Caco-2 (cell line): ENCODE results near the gene PAPSS2. TPM values are rescaled to one million over a fixed set of nuclear protein-coding genes. Genes with fewer than 3 reads are reported as not detected.

Experiments used
- BruUV-seq: library from RNA; stranded (reverse); fragments of 400-500 nt; replicated peaks from 2 replicates; lab custom pipeline; 2021; lab: Mats Ljungman, UMichigan
- CTCF ChIA-PET: fragments of 300-600 bp; sonication (Branson Sonifier 250); formaldehyde crosslinking; loops from one replicate; lab custom pipeline; 2022; ENCODE audit warnings: antibody characterized with exemption; lab: Charles Lee
- POLR2A ChIA-PET: fragments of 300-600 bp; sonication (Branson Sonifier 250); formaldehyde crosslinking; loops from one replicate; lab custom pipeline; 2022; ENCODE audit warnings: antibody characterized with exemption; lab: Charles Lee
- DNase-seq, 2 experiments: peaks; one replicate each; pipeline versions ENCODE4 v3.0.0 to v3.0.0-alpha.2; 2020 to 2022
- H3K27me3 ChIP-seq: replicated peaks from 2 replicates; pipeline ENCODE4 v1.6.0; 2011; ENCODE audit warnings: low read length; ENCODE audit not compliant: control insufficient read depth, insufficient read depth
- H3K36me3 ChIP-seq: 2 replicates; pipeline ENCODE4 v1.5.1; 2011; ENCODE audit warnings: low read length; ENCODE audit not compliant: control insufficient read depth, insufficient read depth
- H3K4me1 ChIP-seq: fragments of 250-450 bp; sonication (Bioruptor Pico); 2 replicates; pipeline ENCODE4 v1.5.1; 2020; ENCODE audit warnings: mild to moderate bottlenecking
- H3K4me3 ChIP-seq: 2 replicates; pipeline ENCODE4 v1.5.1; 2011; ENCODE audit warnings: low read depth, mild to moderate bottlenecking, control low read depth, low read length
- H3K9me3 ChIP-seq: fragments of 250-450 bp; sonication (Bioruptor Pico); 2 replicates; pipeline ENCODE4 v1.5.1; 2020; ENCODE audit warnings: mild to moderate bottlenecking, moderate library complexity
- H3K27ac Mint-ChIP-seq: one replicate; pipeline ENCODE4 v1.8.0; 2022; ENCODE audit warnings: mixed read lengths; ENCODE audit not compliant: unreplicated experiment
- H3K27me3 Mint-ChIP-seq: one replicate; pipeline ENCODE4 v1.8.0; 2022; ENCODE audit warnings: mixed read lengths; ENCODE audit not compliant: insufficient read depth, unreplicated experiment
- H3K36me3 Mint-ChIP-seq: one replicate; pipeline ENCODE4 v1.8.0; 2022; ENCODE audit warnings: mild to moderate bottlenecking, mixed read lengths; ENCODE audit not compliant: insufficient read depth, unreplicated experiment
- H3K4me1 Mint-ChIP-seq: one replicate; pipeline ENCODE4 v1.8.0; 2022; ENCODE audit warnings: low read depth, mixed read lengths; ENCODE audit not compliant: unreplicated experiment
- H3K4me3 Mint-ChIP-seq: one replicate; pipeline ENCODE4 v1.8.0; 2022; ENCODE audit warnings: mild to moderate bottlenecking, moderate library complexity, mixed read lengths; ENCODE audit not compliant: unreplicated experiment
- H3K9me3 Mint-ChIP-seq: one replicate; pipeline ENCODE4 v1.8.0; 2022; ENCODE audit warnings: mixed read lengths; ENCODE audit not compliant: unreplicated experiment
- intact Hi-C: fragments of 100-400 bp; cut with micrococcal nuclease; formaldehyde crosslinking; loops from one replicate; pipeline ENCODE4 v1.10.0; 2022; ENCODE audit not compliant: unreplicated experiment
- total RNA-seq: library from RNA; stranded (reverse); gene quantifications from 2 replicates; pipeline ENCODE4 v1.2.3, GENCODE V29; 2022
- TF ChIP-seq, protein P1 (sequence below), 2 experiments: fragments of 200-600 bp in 1 of 2; IDR thresholded peaks; 1 replicate in 1 of 2; 2 replicates in 1 of 2; pipeline versions ENCODE4 v1.5.1 to v1.8.0; 2011 to 2022; ENCODE audit warnings: antibody characterized with exemption in 1 of 2, control low read depth in 1 of 2, inconsistent platforms in 1 of 2, low read depth in 1 of 2, low read length in 1 of 2, mild to moderate bottlenecking in 1 of 2, moderate library complexity in 1 of 2; ENCODE audit not compliant: insufficient read depth in 1 of 2, severe bottlenecking in 1 of 2, unreplicated experiment in 1 of 2

The PAPSS2 gene
- total RNA-seq, 1 experiment from 2014 or later, result 4.3 TPM

DNA sequence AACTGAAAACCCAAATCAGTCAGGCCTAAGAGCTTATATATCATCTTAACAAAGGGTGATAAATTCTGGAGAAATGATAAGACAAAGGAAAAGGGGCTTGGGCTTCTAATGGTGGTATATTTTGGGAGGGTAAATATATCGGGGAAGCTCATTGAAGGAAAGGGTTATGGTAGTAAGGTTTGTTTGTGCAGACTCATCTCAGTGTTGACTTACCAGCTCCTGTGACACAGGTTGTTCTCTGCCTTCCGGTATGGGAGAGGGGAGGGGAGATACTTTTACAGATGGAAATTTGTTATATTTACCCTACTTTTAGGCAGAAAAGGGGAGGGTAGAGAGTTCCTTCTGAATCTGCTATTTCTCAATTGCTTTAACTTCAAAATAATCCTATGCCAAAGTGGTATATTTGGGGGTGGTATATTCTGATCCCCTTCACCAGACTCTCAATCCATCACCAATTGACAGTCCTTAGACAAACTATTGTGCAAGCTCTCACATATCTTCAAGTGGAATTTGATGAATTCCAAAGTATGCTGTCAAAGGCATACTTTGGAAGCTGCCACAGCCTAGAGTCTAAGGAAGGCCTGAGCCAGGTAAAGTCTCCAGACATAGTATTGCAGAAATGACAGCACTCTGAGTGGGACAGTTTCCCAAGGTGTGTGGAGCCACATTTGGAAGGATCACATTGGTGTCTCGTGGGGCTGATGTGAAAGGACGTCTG is 13.3 kb upstream of the PAPSS2 start:
- H3K27me3 ChIP-seq, result no peaks in the 10 kb centered on the region
- Mint-ChIP-seq H3K4me1 (peaks cover 33% of the 10 kb centered on the region), H3K27me3 (no peaks in the 10 kb centered on the region), H3K36me3 (no peaks in the 10 kb centered on the region), H3K27ac (peak overlapping the region; percentile 38), H3K4me3 (peak overlapping the region; percentile 29), H3K9me3 (no peaks in the 10 kb centered on the region)
- no TSS peak for BruUV-seq
- intact Hi-C loops, result loop anchor here (1.0 to 2.0 kb wide), 2 partner anchors 27 to 60 kb away; no protein-coding TSS in a partner anchor
- peaks cover 25% of the 10 kb centered on the region for H3K4me1 ChIP-seq
- no peak overlapping the region for H3K4me3 ChIP-seq
- DNase-seq, result peak; percentile 55 to 57
- H3K36me3 ChIP-seq, result no peaks in the 10 kb centered on the region
- H3K9me3 ChIP-seq, result peaks cover 8% of the 10 kb centered on the region; the same call in 1 of the 2 replicates
- TF ChIP-seq, protein P1, sequence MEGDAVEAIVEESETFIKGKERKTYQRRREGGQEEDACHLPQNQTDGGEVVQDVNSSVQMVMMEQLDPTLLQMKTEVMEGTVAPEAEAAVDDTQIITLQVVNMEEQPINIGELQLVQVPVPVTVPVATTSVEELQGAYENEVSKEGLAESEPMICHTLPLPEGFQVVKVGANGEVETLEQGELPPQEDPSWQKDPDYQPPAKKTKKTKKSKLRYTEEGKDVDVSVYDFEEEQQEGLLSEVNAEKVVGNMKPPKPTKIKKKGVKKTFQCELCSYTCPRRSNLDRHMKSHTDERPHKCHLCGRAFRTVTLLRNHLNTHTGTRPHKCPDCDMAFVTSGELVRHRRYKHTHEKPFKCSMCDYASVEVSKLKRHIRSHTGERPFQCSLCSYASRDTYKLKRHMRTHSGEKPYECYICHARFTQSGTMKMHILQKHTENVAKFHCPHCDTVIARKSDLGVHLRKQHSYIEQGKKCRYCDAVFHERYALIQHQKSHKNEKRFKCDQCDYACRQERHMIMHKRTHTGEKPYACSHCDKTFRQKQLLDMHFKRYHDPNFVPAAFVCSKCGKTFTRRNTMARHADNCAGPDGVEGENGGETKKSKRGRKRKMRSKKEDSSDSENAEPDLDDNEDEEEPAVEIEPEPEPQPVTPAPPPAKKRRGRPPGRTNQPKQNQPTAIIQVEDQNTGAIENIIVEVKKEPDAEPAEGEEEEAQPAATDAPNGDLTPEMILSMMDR (IDR thresholded peaks at IDR 0.05; ENCODE audit: insufficient read depth in 1 of 2, low read depth in 1 of 2, low read length in 1 of 2, severe bottlenecking in 1 of 2, unreplicated experiment in 1 of 2), result no peak
- CTCF ChIA-PET, result no interaction called here
- POLR2A ChIA-PET, result no interaction called here

DNA sequence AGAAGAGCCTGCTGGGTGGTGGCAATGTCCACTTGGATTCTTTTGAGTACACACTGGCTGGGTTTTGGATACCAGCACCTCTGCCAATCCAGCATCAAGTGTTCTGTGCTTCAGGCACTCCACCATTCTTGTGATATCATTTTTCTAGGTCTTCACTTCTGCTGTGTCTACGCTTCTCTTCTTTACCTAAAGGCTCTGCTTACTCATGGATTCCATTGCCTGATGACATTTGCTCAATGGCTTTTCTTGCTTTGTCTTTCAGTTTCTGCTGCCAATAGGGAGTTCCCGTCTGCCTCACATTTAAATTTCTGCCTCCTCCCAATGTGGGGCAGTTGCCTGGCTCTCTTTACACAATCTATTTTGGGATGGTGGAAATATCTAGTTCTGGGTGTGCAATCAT is 12.7 kb upstream of the PAPSS2 start:
- Histone ChIP-seq H3K9me3 (peaks cover 8% of the 10 kb centered on the region; the same call in 1 of the 2 replicates), H3K4me1 (peaks cover 25% of the 10 kb centered on the region), H3K4me3 (no peak overlapping the region), H3K36me3 (no peaks in the 10 kb centered on the region), H3K27me3 (no peaks in the 10 kb centered on the region)
- peak overlapping the region; percentile 38 for H3K27ac Mint-ChIP-seq
- intact Hi-C loops, result loop anchor here (1.0 to 2.0 kb wide), 2 partner anchors 28 to 60 kb away; no protein-coding TSS in a partner anchor
- peaks cover 39% of the 10 kb centered on the region for H3K4me1 Mint-ChIP-seq
- H3K4me3 Mint-ChIP-seq, result peak overlapping the region; percentile 29
- DNase-seq, result peak in 1 of 2 experiments; percentile 20
- CTCF ChIA-PET, result no interaction called here
- POLR2A ChIA-PET, result no interaction called here
- H3K9me3 Mint-ChIP-seq, result no peaks in the 10 kb centered on the region
- no TSS peak for BruUV-seq
- H3K36me3 Mint-ChIP-seq, result no peaks in the 10 kb centered on the region
- TF ChIP-seq, protein P1 (IDR thresholded peaks at IDR 0.05; ENCODE audit: insufficient read depth in 1 of 2, low read depth in 1 of 2, low read length in 1 of 2, severe bottlenecking in 1 of 2, unreplicated experiment in 1 of 2), result no peak
- no peaks in the 10 kb centered on the region for H3K27me3 Mint-ChIP-seq

GRCh38 chr10:87650838-87651589 is 8.7 kb upstream of the PAPSS2 start:
- Histone ChIP-seq H3K27me3 (no peaks in the 10 kb centered on the region), H3K4me1 (peaks cover 18% of the 10 kb centered on the region), H3K36me3 (no peaks in the 10 kb centered on the region), H3K4me3 (no peak overlapping the region), H3K9me3 (peaks cover 3% of the 10 kb centered on the region; the same call in 1 of the 2 replicates)
- intact Hi-C loops, result no loop called here
- CTCF ChIA-PET, result no interaction called here
- no peaks in the 10 kb centered on the region for H3K27me3 Mint-ChIP-seq
- TF ChIP-seq, protein P1 (IDR thresholded peaks at IDR 0.05; ENCODE audit: insufficient read depth in 1 of 2, low read depth in 1 of 2, low read length in 1 of 2, severe bottlenecking in 1 of 2, unreplicated experiment in 1 of 2), result no peak
- H3K9me3 Mint-ChIP-seq, result no peaks in the 10 kb centered on the region
- H3K4me3 Mint-ChIP-seq, result no peak overlapping the region
- no peak overlapping the region for H3K27ac Mint-ChIP-seq
- DNase-seq, result no peak
- H3K4me1 Mint-ChIP-seq, result peaks cover 31% of the 10 kb centered on the region
- BruUV-seq, result no TSS peak
- POLR2A ChIA-PET, result no interaction called here
- H3K36me3 Mint-ChIP-seq, result no peaks in the 10 kb centered on the region
